Choroid plexus epithelial cell (primary cell): Measurements from ENCODE around the gene KBTBD2.
"Not testable (repeated sequence)": the region's sequence is repeated elsewhere in the genome, so short reads cannot be mapped to it uniquely, and the experiment has no call there.

ENCODE experiments used
- DNase-seq: peaks from one replicate; pipeline ENCODE4 v3.0.0-alpha.2; 2010; ENCODE audit warnings: low read depth
- H3K4me3 ChIP-seq: 2 replicates; pipeline ENCODE4 v1.5.1; 2011; ENCODE audit warnings: low read depth, mild to moderate bottlenecking, control low read depth, low read length, moderate library complexity
- CTCF ChIP-seq: conservative IDR thresholded peaks from 2 replicates; pipeline ENCODE4 v1.5.1; 2011; ENCODE audit warnings: low read depth, mild to moderate bottlenecking, control low read depth, inconsistent platforms, low read length, moderate library complexity

KBTBD2 gene

GRCh38 chr7:32888505-32888904, 3.1 kb downstream of the KBTBD2 start:
- DNase-seq = no peak
- no peak overlapping the region for H3K4me3 ChIP-seq
- TF ChIP-seq CTCF = no peak

DNA sequence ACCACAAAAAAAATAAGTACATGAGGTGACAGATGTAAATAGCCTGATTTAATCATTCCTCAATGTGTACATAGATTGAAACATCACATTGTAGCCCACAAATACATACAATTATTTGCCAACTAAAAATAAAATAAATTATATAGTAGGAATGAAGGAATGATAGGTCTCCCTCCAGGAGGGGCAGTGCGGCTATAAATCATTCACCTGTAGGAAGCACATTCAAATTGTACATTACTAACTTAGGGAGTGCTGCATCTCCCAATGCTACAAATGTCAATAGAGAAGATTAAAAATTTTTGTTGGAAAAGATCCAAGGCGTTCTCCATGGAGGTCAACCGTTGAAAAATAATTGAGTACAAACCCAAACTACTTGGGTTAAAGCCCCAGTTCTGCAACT, 4.2 kb downstream of the KBTBD2 start:
- H3K4me3 ChIP-seq = no peak overlapping the region
- no peak for TF ChIP-seq CTCF
- DNase-seq = no peak

GRCh38 chr7:32881074-32881982, 10.2 kb downstream of the KBTBD2 start:
- TF ChIP-seq CTCF = no peak
- no peak overlapping the region for H3K4me3 ChIP-seq
- no peak for DNase-seq

DNA sequence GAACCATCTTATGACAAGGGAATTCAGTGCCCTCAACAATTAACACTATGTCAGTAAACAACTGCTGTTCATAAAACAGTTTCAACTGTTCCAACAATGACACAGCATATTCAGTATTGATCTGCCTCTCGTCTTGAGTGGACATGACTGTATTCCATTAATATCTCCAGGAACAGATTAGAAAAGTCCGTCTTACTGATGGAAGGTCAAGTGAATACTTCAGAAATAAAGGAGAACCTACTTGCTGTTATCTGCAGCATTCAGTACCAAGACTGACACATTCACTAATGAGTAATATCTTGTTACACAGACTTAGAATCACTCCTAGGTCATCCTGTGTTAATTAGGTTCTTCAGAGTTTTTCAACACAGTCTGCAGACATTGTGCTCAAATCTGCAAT, 12.1 kb downstream of the KBTBD2 start:
- DNase-seq = peak; percentile 18
- TF ChIP-seq CTCF = no peak

DNA sequence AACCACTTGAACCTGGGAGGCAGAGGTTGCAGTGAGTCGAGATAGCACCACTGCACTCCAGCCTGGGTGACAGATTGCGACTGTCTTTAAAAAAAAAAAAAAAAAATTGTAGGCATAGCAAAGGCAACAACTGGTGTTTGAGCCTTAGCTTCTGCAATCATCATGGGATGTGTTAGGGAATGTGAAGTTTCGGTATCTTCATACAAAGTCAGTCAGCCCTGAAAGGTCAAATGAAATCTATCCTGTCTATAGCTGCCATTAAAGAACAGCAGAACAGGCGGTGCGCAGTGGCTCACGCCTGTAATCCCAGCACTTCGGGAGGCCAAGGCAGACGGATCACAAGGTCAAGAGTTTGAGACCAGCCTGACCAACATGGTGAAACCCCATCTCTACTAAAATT, 13.5 kb downstream of the KBTBD2 start:
- DNase-seq, H3K4me3 ChIP-seq: not testable (repeated sequence)

More for the DNA sequence above, 12.1 kb downstream of the KBTBD2 start:
- no peak overlapping the region for H3K4me3 ChIP-seq

GRCh38 chr7:32872421-32872820, 19.1 kb downstream of the KBTBD2 start:
- DNase-seq = no peak
- no peak for TF ChIP-seq CTCF
- H3K4me3 ChIP-seq = no peak overlapping the region

GRCh38 chr7:32871624-32872371, 19.8 kb downstream of the KBTBD2 start:
- H3K4me3 ChIP-seq = no peak overlapping the region
- no peak for TF ChIP-seq CTCF
- DNase-seq = no peak
